ENCODE data around the gene FKBP14.

FKBP14 gene

GRCh38 chr7:30027065-30027456 lies 559 bp upstream of the FKBP14 start:
- peak; percentile 39 for DNase-seq (ENCODE audit: extremely low read depth, insufficient read length)
- TF ChIP-seq, protein P1, sequence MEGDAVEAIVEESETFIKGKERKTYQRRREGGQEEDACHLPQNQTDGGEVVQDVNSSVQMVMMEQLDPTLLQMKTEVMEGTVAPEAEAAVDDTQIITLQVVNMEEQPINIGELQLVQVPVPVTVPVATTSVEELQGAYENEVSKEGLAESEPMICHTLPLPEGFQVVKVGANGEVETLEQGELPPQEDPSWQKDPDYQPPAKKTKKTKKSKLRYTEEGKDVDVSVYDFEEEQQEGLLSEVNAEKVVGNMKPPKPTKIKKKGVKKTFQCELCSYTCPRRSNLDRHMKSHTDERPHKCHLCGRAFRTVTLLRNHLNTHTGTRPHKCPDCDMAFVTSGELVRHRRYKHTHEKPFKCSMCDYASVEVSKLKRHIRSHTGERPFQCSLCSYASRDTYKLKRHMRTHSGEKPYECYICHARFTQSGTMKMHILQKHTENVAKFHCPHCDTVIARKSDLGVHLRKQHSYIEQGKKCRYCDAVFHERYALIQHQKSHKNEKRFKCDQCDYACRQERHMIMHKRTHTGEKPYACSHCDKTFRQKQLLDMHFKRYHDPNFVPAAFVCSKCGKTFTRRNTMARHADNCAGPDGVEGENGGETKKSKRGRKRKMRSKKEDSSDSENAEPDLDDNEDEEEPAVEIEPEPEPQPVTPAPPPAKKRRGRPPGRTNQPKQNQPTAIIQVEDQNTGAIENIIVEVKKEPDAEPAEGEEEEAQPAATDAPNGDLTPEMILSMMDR (IDR thresholded peaks at IDR 0.05; ENCODE audit: insufficient read depth, low read length, poor library complexity, severe bottlenecking): no peak
- no peaks in the 10 kb centered on the region for H3K27me3 ChIP-seq (replicated peaks; ENCODE audit: control insufficient read depth, insufficient read depth, low read length)
- H3K4me3 ChIP-seq (replicated peaks; ENCODE audit: low read depth, low read length): peak overlapping the region; percentile 75
- H3K36me3 ChIP-seq (ENCODE audit: control insufficient read depth, insufficient read depth, low read length): no peaks in the 10 kb centered on the region

DNA sequence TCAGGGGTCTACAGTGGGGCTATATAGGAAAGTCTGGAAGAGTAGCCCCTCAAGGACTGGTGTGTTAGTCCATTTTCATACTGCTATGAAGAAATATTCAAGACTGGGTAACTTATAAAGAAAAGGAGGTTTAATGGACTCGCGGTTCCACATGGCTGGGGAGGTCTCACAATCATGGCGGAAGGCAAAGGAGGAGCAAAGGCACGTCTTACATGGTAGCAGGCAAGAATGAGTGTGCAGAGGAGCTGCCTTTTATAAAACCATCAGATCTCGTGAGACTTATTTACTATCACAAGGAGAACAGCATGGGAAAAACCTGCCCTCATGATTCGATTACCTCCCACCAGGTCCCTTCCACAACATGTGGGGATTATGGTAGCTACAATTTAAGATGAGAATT lies 3.0 kb downstream of the FKBP14 start:
- no peak overlapping the region for H3K4me3 ChIP-seq (replicated peaks; ENCODE audit: low read depth, low read length)
- no peaks in the 10 kb centered on the region for H3K36me3 ChIP-seq (ENCODE audit: control insufficient read depth, insufficient read depth, low read length)
- H3K27me3 ChIP-seq (replicated peaks; ENCODE audit: control insufficient read depth, insufficient read depth, low read length): no peaks in the 10 kb centered on the region
- no peak for DNase-seq (ENCODE audit: extremely low read depth, insufficient read length)
- TF ChIP-seq, protein P1 (IDR thresholded peaks at IDR 0.05; ENCODE audit: insufficient read depth, low read length, poor library complexity, severe bottlenecking): no peak

DNA sequence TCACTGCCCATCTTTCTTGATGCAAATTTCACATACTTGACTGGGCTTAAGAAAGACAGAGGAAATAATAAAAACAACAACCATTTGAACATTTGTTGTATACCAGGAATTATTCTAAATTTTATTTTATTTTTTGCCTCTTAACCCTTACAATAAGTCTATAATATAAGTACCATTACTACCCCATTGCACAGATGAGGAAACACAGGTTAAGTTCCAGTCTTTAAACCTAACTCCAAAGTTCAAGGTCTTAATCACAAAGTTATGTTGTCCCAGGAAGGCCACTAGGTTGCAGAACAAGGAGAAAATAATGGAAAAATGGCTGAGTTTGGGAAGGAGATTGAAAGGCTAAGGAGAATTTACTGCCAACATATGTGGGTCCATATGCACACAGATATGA lies 3.5 kb downstream of the FKBP14 start:
- Histone ChIP-seq H3K36me3 (ENCODE audit: control insufficient read depth, insufficient read depth, low read length) (peaks cover 3% of the 10 kb centered on the region; the same call in 1 of the 2 replicates), H3K4me3 (replicated peaks; ENCODE audit: low read depth, low read length) (no peak overlapping the region), H3K27me3 (replicated peaks; ENCODE audit: control insufficient read depth, insufficient read depth, low read length) (no peaks in the 10 kb centered on the region)
- TF ChIP-seq, protein P1 (IDR thresholded peaks at IDR 0.05; ENCODE audit: insufficient read depth, low read length, poor library complexity, severe bottlenecking): no peak
- no peak for DNase-seq (ENCODE audit: extremely low read depth, insufficient read length)

DNA sequence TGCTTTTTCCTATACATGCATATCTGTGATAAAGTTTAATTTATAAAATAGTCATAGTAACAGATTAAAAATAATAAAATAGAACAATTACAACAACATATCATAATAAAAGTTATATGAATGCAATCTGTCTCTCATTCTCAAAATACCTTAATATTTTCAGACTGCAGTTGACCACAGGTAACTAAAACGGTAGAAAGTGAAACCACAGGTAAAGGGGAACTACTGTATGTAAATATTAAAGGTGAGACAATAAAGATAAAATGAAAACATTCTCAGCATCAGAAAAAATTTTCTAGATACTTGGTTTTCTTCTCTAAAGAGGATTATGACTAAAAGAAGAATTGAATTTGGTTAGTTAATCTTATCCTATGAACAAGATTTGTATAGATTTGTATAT lies 6.0 kb downstream of the FKBP14 start:
- H3K27me3 ChIP-seq (replicated peaks; ENCODE audit: control insufficient read depth, insufficient read depth, low read length): no peaks in the 10 kb centered on the region
- TF ChIP-seq, protein P1 (IDR thresholded peaks at IDR 0.05; ENCODE audit: insufficient read depth, low read length, poor library complexity, severe bottlenecking): no peak
- DNase-seq (ENCODE audit: extremely low read depth, insufficient read length): no peak
- no peak overlapping the region for H3K4me3 ChIP-seq (replicated peaks; ENCODE audit: low read depth, low read length)
- H3K36me3 ChIP-seq (ENCODE audit: control insufficient read depth, insufficient read depth, low read length): peaks cover 3% of the 10 kb centered on the region

GRCh38 chr7:30019960-30020359 lies 6.5 kb downstream of the FKBP14 start:
- H3K27me3 ChIP-seq (replicated peaks; ENCODE audit: control insufficient read depth, insufficient read depth, low read length): no peaks in the 10 kb centered on the region
- peaks cover 3% of the 10 kb centered on the region for H3K36me3 ChIP-seq (ENCODE audit: control insufficient read depth, insufficient read depth, low read length)
- no peak overlapping the region for H3K4me3 ChIP-seq (replicated peaks; ENCODE audit: low read depth, low read length)
- no peak for DNase-seq (ENCODE audit: extremely low read depth, insufficient read length)
- TF ChIP-seq, protein P1 (IDR thresholded peaks at IDR 0.05; ENCODE audit: insufficient read depth, low read length, poor library complexity, severe bottlenecking): no peak

DNA sequence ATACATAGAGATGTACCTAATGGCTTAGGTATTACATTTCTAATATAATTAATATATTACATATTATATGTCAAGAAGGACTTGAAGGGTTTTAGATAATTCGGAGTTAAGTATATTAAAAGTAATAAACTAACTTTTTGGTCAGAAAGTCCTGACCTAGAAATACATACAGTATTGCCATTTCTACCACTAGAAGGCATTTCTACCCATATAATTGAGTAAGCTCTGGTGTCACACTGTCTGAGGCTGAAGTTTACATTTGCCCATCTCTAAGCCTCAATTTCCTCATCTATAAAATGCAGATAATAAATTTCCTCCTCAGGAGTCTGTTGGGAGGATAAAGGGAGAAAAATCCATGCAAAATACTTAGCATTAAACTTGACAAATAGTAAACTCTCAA lies 7.1 kb downstream of the FKBP14 start:
- no peak for DNase-seq (ENCODE audit: extremely low read depth, insufficient read length)
- Histone ChIP-seq H3K27me3 (replicated peaks; ENCODE audit: control insufficient read depth, insufficient read depth, low read length) (no peaks in the 10 kb centered on the region), H3K4me3 (replicated peaks; ENCODE audit: low read depth, low read length) (no peak overlapping the region), H3K36me3 (ENCODE audit: control insufficient read depth, insufficient read depth, low read length) (peaks cover 3% of the 10 kb centered on the region)
- TF ChIP-seq, protein P1 (IDR thresholded peaks at IDR 0.05; ENCODE audit: insufficient read depth, low read length, poor library complexity, severe bottlenecking): no peak
